Measurements from ENCODE around the gene DYNLRB1. TPM values are rescaled to one million over a fixed set of nuclear protein-coding genes. Genes with fewer than 3 reads are reported as not detected.

Gene DYNLRB1
- total RNA-seq, 4 donors from 2014 or later = 158 to 258 (median 209) TPM

DNA sequence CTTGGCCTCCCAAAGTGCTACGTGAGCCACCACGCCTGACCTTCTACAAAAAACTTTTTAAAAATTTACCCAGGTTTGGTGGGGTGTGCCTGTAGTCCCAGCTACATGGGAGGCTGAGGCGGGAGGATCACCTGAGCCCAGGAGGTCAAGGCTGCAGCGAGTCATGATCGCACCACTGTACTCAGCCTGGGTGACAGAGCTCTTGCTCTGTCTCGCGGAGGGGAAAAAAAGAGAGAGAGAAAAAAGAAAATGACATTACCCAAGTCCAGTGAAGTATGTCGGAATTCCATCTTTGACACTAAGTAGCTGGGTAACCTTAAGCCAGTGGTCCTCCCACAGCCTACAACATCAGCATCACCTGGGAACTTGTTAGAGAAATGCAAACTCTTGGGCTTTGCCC, 23.5 kb downstream of the DYNLRB1 start:
- Histone ChIP-seq H3K36me3 (peaks cover 0 to 78% of the 10 kb centered on the region in 2 donors), H3K27me3 (no peaks in the 10 kb centered on the region), H3K27ac (no peak overlapping the region), H3K4me3 (no peak overlapping the region), H3K9me3 (no peaks in the 10 kb centered on the region), H3K4me1 (peaks cover 0 to 6% (median 0%) of the 10 kb centered on the region in 3 donors)
- no peak for ATAC-seq
- WGBS, 2 donors (ENCODE audit: low coverage in 1 of 2) = 89% methylated on average over 6 of the region's 8 CpGs; no CpG with 5 or more reads in 1 of the 2 donors
- TF ChIP-seq POLR2AphosphoS5 (IDR thresholded peaks at IDR 0.05) = no peak
- TF ChIP-seq POLR2A (IDR thresholded peaks at IDR 0.05) = no peak
- TF ChIP-seq, protein P1, sequence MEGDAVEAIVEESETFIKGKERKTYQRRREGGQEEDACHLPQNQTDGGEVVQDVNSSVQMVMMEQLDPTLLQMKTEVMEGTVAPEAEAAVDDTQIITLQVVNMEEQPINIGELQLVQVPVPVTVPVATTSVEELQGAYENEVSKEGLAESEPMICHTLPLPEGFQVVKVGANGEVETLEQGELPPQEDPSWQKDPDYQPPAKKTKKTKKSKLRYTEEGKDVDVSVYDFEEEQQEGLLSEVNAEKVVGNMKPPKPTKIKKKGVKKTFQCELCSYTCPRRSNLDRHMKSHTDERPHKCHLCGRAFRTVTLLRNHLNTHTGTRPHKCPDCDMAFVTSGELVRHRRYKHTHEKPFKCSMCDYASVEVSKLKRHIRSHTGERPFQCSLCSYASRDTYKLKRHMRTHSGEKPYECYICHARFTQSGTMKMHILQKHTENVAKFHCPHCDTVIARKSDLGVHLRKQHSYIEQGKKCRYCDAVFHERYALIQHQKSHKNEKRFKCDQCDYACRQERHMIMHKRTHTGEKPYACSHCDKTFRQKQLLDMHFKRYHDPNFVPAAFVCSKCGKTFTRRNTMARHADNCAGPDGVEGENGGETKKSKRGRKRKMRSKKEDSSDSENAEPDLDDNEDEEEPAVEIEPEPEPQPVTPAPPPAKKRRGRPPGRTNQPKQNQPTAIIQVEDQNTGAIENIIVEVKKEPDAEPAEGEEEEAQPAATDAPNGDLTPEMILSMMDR (IDR thresholded peaks at IDR 0.05) = no peak
- no peak for TF ChIP-seq EP300 (IDR thresholded peaks at IDR 0.05)

- ATAC-seq = no peak
- Histone ChIP-seq H3K9me3 (no peaks in the 10 kb centered on the region), H3K36me3 (peaks cover 0 to 69% of the 10 kb centered on the region in 2 donors), H3K4me3 (no peak overlapping the region), H3K27ac (no peak overlapping the region), H3K4me1 (peaks cover 0 to 6% (median 0%) of the 10 kb centered on the region in 3 donors), H3K27me3 (no peaks in the 10 kb centered on the region)
- TF ChIP-seq EP300 (IDR thresholded peaks at IDR 0.05) = no peak
- TF ChIP-seq, protein P1 (IDR thresholded peaks at IDR 0.05) = no peak
- TF ChIP-seq POLR2A (IDR thresholded peaks at IDR 0.05) = no peak
- TF ChIP-seq POLR2AphosphoS5 (IDR thresholded peaks at IDR 0.05) = no peak
- WGBS, 2 donors (ENCODE audit: low coverage in 1 of 2) = 76 to 82% methylated on average over 8 to 12 of the region's 15 CpGs
These were observed 24.5 kb downstream of the DYNLRB1 start for GRCh38 chr20:34540596-34541263.

DNA sequence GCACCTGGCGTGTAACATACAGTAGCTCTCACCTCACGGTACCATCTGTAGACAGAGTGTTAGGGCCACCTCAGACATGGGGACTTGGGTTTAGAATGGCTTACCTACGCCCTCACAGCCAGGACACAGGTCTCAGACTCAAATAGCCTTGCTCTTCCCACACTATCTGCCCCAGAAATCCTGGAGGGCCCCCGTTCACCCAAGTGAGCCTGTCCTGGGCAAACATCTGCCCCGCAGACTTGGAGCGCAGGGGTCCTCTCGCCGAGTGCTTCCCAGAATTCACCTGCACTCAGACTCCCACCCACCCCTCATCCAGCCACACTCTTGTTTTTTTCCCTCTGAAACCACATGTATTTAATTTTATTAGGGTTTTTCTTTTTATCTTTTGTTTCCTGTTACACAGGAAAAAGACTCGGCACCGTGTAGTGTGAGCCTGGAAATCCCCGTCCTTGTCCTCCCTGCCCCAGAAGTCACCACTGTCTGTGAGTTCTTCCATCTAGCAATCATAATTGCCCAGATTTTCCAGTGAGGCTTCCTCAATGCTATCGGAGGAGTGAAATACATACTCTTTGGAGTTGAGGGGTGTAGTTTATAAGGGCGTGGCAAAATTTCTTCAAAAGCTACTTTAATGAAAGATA, 25.2 kb downstream of the DYNLRB1 start:
- Histone ChIP-seq H3K9me3 (no peaks in the 10 kb centered on the region), H3K27ac (no peak overlapping the region), H3K36me3 (peaks cover 0 to 62% of the 10 kb centered on the region in 2 donors), H3K27me3 (no peaks in the 10 kb centered on the region), H3K4me1 (peaks cover 0 to 6% (median 0%) of the 10 kb centered on the region in 3 donors), H3K4me3 (no peak overlapping the region)
- 64 to 71% methylated on average over 10 of the region's 13 CpGs for WGBS, 2 donors (ENCODE audit: low coverage in 1 of 2)
- no peak for ATAC-seq
- TF ChIP-seq EP300 (IDR thresholded peaks at IDR 0.05) (no peak), POLR2A (IDR thresholded peaks at IDR 0.05) (no peak), POLR2AphosphoS5 (IDR thresholded peaks at IDR 0.05) (no peak)
- TF ChIP-seq, protein P1 (IDR thresholded peaks at IDR 0.05) = no peak

- peaks cover 0 to 6% (median 0%) of the 10 kb centered on the region in 3 donors for H3K4me1 ChIP-seq
- H3K36me3 ChIP-seq = peaks cover 0 to 57% of the 10 kb centered on the region in 2 donors
- WGBS, 2 donors (ENCODE audit: low coverage in 1 of 2) = 59 to 66% methylated on average over 10 to 11 of the region's 16 CpGs
- no peak overlapping the region for H3K4me3 ChIP-seq
- no peaks in the 10 kb centered on the region for H3K9me3 ChIP-seq
- H3K27ac ChIP-seq = no peak overlapping the region
- TF ChIP-seq POLR2AphosphoS5 (IDR thresholded peaks at IDR 0.05) (no peak), POLR2A (IDR thresholded peaks at IDR 0.05) (no peak), EP300 (IDR thresholded peaks at IDR 0.05) (no peak)
- TF ChIP-seq, protein P1 (IDR thresholded peaks at IDR 0.05) = no peak
- H3K27me3 ChIP-seq = no peaks in the 10 kb centered on the region
- ATAC-seq = no peak
These were observed 25.7 kb downstream of the DYNLRB1 start for GRCh38 chr20:34541917-34542316.
